Neural progenitor cell (in vitro differentiated cells): ENCODE data around the gene ECM1.

Experiments
- CTCF ChIP-seq: fragments of 200-600 bp; sonication (generic); IDR thresholded peaks from 2 replicates; pipeline ENCODE4 v1.5.1; 2017; ENCODE audit warnings: antibody characterized with exemption, mild to moderate bottlenecking
- EZH2 ChIP-seq: fragments of 200-600 bp; sonication (generic); IDR thresholded peaks from 2 replicates; pipeline ENCODE4 v1.6.1; 2017; ENCODE audit warnings: antibody characterized with exemption, mild to moderate bottlenecking, moderate library complexity
- EZH2phosphoT487 ChIP-seq: fragments of 200-600 bp; sonication (generic); IDR thresholded peaks from 2 replicates; pipeline ENCODE4 v1.6.1; 2017; ENCODE audit warnings: antibody characterized with exemption

- TF ChIP-seq EZH2 (no peak), CTCF (no peak), EZH2phosphoT487 (no peak)
These were observed 28.0 kb upstream of the ECM1 start for GRCh38 chr1:150479927-150480352.
